Measurements from ENCODE around the gene ACSBG1.
A peak's percentile ranks its signal among the peaks of the same experiment; 100 is the strongest.
"Not testable (repeated sequence)": the region's sequence is repeated elsewhere in the genome, so short reads cannot be mapped to it uniquely, and the experiment has no call there.

ACSBG1 gene

DNA sequence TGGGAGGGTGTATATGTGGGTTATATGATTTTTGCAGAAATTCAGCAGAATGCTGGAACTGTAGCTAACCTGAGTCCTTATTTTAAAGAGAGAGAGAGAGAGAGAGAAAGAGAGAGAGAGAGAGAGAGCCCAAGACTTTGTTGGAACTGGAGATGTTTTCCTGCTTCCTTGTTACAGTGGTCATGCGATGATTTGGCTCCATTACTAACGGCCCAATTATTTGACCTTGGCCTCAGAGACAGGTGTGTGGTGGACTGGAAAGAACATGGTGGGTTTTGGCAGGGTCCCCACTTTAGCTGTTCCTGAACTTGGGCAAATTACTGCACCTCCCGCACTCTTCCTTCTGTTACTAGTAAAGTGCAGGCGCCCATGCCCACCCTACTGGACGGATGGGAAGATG is 14.8 kb upstream of the ACSBG1 start:
- DNase-seq: no peak

DNA sequence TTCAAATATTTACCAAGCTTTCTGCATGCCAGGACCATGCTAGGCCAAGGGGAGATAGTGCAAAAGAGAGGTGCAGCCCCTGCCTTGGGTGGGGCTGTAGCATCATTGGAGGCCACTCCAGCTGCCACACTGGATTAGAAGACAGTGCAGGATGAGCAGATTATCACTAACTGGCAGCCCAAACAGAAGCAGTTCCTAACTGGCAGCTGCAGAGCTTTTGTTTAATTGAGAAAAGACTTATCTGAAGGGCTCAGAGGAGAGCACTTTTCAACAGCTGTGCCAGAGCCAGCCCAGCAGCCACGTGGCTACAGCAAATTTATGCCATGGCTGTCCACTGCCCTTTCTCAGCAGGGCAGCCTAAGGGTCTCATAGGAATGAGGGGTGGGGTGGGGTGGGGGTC is 13.5 kb upstream of the ACSBG1 start:
- DNase-seq: no peak

DNA sequence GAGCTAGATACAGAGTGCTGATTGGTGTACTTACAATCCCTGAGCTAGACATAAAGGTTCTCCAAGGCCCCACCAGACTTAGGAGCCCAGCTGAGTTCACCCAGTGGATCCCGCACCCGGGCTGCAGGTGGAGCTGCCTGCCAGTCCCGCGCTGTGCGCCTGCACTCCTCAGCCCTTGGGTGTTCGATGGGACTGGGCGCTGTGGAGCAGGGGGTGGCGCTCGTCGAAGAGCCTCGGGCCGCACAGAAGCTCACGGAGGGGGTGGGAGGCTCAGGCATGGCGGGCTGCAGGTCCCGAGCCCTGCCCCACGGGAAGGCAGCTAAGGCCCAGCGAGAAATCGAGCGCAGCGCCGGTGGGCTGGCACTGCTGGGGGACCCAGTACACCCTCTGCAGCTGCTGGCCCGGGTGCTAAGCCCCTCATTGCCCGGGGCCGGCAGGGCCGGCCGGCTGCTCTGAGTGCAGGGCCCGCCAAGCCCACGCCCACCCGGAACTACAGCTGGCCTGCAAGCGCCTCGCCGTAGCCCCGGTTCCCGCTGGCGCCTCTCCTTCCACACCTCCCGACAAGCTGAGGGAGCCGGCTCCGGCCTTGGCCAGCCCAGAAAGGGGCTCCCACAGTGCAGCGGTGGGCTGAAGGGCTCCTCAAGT is 11.7 kb upstream of the ACSBG1 start:
- DNase-seq: not testable (repeated sequence)

DNA sequence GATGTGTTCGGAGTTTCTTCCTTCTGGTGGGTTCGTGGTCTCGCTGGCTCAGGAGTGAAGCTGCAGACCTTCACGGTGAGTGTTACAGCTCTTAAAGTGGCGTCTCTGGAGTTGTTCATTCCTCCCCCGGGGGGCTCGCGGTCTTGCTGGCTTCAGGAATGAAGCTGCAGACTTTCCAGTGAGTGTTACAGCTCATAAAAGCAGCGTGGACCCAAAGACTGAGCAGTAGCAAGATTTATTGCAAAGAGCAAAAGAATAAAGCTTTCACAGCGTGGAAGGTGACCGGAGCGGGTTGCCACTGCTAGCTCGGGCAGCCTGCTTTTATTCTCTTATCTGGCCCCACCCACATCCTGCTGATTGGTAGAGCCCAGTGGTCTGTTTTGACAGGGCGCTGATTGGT is 11.0 kb upstream of the ACSBG1 start:
- DNase-seq: not testable (repeated sequence)

DNA sequence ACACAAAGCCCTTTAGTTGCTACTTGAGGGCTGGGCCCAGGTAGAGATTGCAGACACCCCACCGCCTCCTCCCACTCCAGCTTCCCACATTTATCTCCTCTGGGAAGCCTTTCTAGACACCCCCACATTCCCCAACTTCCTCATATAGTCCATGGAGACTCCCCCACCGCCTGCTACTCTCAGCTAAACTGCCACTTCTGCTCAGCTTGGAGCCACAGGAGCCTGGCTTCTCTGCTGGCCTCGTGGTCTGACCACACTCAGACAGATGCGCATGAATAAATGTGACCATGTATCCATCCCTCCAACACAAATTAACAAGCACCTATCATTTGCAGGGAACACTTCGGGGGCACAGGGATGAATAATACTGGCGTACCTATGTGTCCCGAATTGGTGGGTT is 10.5 kb upstream of the ACSBG1 start:
- no peak for DNase-seq

DNA sequence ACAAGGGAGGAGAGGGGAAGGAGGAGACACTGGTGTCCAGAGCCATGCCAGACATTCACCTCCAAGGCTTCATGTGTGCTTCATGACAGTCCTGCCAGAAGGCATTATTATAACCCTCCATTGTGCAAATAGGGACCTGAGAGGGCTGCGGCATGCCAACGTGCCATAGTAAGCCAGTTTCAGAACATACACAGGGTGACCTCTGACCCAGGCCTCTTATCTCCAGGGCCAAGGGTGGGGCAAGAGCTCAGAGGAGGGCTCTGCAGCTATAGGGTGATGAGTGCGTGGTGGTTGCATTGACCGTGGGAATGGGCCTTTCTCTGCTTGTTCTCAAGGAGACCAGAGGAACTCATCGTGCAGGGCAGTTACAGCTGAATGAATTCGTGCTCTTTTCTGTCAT is 9.7 kb upstream of the ACSBG1 start:
- no peak for DNase-seq

DNA sequence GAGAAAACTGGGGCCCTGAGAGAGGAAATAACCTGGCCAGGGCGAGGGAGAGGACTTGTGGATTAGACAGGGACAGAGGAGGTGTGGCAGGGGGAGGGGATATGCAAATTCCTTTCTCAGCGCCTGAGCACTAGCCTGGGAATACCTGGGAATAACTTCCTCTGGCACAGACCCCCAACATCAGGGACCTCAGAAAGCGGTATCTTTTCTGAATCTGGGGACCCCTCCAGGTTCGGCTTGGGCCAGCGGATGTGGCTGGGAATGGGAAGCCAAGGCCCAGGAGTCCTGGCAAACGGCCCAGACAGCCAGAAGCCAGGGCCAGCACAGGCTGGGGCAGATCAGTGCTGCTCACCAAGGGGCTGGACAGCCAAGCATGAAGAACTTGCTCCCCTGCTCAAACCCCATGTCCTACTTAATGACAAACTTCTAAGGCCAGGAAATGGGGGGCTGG is 9.2 kb upstream of the ACSBG1 start:
- DNase-seq: no peak

DNA sequence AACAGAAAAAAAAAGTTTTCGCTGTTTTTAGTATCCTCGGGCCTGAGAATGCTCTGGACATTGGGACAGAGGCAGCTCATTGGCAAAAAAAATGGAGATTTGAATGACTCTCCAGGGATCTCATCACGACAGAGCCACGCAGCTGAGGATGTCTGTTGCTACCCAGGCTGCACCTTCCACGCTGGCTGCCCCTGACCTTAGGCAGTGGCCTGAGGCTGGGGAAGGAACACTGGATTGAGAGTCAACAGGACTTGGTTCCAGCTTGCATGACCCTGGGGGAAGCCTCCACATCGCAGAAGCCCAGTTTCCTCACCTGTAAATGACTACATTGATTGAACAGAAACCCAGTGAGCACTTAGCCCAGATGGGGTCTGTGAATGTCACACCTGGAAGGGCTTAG is 8.7 kb upstream of the ACSBG1 start:
- DNase-seq: no peak

DNA sequence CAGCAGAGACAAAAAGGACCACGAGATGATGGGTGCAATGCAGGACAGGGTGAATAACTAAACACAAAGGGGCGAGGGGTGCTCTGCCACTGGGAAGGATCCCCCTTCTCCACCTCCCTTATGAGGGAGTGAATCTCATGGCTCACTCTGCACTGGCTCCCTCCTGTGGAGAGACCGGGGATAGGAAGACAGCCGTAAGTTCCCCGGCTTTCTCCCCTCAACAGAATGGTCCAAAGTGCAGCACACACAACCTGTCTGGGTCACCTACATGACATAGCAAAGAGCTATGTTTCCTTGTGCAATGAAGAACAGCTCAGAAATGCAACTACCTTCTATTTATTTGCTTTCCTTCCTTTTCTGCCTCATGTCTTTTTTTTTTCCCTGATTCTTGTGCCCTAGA is 7.8 kb upstream of the ACSBG1 start:
- no peak for DNase-seq

DNA sequence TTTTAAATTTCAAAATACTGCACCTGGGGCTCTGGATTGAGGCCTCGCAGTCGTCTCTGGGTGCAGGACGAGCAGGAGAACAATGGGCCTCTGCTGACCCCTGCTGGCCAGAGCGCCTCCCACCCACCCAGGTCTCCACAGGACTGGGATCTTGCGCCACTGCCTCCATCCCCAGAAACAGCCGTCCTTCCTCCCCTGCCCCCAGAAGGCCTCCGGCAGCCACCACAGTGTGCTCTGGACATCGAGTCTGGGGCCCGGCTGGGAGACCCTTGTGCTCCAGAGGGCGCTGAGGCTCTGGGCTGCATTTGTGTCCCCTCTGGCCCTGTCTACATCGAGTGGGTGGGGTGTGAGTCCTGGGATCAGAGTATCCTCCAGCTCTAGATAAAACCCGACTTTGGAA is 6.7 kb upstream of the ACSBG1 start:
- peak; percentile 67 for DNase-seq

DNA sequence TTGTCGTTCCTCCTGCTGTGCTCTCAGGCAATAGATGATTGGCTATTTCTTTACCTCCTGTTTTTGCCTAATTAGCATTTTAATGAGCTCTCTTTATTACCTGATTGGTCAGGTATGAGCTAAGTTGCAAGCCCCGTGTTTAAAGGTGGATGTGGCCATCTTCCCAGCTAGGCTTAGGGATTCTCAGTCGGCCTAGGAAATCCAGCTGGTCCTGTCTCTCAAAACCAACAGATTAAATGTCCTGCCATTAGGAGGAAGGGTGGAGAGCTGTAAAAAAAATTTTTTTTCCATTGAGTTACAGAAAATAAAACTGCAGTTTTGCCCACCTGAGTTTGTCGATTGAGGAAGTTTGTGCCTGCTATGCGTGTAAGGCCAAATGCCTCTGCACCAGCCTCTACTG is 5.4 kb upstream of the ACSBG1 start:
- DNase-seq: no peak

DNA sequence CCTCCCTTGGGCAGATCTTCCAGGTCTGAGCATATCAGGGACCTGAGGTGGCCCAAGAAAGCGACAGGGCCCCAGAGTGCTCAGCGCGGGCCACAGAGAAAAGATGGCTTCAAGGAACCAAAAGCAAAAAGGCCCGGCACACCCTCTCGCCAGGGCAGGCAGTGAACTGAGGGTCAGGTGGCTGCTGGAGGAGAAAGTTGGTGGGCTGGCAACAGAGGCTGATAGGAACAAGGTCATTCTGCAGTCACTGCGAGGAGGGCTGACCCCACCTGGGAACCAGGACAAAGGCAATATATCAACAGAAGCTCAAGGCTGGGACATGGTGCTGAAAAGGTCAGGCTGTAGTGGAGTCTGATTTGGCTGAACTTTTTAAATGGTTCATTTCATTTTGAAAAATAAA is 2.8 kb upstream of the ACSBG1 start:
- no peak for DNase-seq

DNA sequence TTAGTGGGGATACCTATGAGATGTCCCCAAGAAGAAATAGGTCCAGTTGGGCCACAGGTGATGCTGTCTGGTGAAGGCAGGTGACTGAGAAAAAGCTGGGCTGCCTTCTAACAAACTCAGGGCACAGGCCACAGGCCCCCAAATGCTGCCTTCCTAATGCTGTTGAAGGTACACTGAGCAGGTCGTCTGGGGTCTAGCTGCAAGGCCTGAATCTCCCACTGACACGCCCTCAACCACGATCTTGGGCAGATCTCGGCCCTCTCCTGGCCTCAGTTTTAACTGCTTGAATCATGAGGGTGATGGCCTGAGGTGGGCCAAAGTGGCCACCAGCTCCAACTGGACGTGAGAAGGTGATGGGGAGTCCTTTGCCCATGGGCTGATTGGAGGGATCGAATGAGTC is 2.1 kb upstream of the ACSBG1 start:
- DNase-seq: no peak

DNA sequence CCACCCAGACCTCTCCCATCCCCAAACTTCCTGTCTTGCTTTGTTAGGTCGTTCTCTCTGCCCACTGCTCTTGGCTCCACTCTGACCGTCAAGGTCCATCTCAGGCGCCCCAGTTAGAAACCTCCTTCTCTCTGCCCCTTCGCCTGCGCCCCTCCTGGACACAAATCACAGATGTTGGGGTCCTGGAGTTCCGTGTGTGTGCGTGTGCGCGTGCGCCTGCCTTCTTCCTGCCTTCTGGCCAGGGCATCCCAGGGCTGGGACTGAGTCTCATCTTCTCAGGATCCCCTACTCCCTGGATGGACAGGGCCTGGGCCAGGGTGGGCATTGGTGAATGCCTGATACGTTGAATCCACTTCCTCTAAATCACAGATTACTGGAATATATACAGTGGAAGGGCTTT is 869 bp downstream of the ACSBG1 start:
- DNase-seq: no peak

DNA sequence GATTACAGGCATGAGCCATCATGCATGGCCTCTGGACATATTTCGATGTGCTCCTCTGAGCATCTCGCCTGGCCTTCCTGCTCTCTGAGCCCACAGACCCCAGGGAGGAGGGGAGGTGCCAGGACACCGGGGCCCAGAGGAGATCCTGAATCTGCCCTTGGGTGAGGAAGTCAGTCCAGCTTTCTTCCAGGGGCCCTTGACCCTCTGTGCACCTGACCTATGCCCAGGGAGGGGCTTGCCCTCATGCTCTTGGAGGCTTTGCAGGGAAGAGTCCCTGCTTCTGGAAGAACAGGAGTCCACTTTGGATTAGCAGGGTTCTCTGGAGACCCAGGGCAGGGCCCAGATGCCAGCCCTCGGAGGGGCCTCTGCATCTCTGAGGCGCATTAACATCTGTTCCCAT is 1.4 kb downstream of the ACSBG1 start:
- no peak for DNase-seq

DNA sequence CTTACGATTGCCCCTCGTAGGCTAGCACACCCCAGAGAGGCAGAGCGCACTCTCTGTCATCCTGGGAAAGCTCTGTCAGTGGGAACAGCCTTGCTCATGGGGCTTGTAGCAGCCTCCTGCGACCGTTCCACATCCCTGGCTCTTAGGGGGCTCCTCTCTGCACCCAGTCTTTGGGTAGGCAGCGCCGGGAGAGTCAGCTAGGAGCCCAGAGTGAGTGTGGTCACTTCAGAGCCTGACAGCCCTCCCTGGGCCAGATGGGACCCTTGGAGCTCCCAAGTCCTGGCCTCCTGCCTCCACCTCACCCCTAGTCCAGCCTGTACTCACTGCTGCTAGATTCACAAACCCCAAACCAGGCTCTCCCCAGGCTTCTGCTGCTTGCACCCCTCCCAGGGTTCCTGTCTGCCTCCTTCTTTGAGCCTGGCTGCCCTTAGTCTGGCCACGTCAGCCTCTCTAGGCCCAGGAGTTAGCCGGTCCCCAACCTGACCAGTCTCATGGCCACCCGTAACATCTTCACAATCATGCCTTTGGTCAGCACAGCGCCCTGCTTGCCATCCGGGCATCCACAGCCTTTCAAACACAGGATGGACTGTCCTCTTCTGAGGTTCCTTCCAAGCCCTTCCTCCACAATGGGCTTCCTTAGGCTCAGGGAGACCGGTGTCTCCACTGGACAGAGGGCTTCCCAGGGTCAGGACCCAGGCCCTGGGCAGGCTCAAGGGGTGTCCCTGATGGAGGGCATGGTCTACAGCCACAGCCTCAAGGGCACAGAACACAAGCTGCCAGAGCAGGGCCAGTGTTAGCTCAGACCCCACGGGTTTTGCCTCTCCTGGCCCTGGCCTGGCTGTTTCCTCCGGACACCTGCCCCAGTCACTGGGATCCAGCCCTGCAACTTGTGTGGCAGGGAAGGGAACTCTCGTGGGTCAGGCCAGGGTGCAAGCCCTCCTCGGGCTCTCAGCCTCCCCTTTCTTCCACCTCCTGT is 4.6 kb downstream of the ACSBG1 start:
- DNase-seq: no peak

DNA sequence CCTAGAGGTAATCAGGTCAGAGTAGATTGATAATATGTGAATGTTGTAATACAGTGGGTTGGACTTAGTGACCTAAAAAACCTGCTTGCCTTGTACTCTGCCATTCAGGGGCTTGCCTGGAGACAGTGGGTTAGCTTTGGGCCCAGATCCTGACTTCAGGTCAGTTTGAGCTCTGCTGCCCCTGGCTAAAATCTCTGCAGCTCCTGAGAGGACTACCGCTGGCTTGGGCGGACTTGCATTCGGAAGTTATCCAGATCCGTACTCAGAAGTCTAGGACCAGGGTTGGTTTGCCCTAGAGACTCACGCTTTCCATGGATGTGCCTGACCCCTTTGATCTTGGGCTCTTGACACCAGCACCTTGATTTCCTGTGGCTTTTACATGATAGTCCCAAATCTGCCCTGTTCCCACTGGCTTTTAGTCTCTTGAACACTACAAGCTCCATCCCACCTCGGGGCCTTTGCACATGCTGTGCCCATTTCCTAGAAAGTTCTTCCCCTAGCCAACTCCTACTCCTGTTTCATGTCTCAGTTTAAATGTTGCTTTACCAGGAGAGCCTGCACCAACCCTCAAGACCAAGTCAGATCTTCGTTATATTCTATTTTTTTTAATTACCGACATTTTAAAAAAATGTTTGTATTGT is 5.9 kb downstream of the ACSBG1 start:
- no peak for DNase-seq

DNA sequence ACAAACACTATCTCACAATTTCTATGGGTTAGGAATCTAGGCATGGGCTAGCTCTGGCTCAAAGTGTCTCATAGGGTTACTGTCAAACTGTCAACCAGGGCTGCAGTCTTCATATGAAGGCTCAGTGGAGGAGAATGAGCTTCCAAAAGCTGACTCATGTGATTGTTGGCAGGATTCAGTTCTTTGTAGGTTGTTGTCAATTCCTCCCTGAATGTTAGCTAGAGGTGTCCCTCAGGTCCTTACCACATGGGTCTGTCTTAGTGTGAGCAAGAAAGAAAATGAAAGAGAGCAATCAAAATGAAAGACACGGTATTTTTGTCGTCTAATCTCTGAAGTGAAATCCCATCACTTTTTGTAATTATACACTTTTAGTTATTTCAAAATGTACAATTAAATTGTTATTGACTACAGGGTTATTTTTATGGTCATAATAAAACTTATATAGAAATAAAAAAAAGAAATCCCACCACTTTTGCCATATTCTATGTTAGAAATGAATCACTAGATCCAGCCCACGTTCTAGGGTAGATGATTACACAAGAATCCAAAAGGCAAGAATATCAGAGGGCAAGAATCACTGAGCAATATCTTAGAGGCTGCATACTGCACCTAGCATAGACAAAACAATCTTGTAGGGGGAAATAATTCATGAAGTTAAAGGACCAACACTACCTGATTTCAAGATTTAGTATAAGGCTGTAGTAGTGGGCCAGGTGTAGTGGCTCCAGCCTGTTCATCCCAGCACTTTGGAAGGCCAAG is 8.4 kb downstream of the ACSBG1 start:
- DNase-seq: no peak

DNA sequence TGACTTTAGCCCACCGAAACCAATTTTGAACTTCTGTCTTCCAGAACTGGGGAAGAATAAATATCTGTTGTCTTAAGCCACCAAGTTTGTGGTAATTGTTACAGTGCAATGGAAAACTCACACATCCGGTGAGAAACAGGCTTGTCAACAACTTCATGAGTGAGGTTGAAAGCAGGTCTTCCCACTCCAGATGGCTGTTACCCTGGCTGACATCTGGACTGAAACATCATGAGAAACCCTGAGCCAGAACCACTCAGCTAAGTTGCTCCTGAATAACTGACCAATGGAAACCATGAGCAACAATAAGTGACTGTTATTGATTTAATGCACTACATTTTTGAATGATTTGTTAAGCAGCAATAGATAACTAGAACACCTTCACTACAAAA is 10.3 kb downstream of the ACSBG1 start:
- DNase-seq: no peak

DNA sequence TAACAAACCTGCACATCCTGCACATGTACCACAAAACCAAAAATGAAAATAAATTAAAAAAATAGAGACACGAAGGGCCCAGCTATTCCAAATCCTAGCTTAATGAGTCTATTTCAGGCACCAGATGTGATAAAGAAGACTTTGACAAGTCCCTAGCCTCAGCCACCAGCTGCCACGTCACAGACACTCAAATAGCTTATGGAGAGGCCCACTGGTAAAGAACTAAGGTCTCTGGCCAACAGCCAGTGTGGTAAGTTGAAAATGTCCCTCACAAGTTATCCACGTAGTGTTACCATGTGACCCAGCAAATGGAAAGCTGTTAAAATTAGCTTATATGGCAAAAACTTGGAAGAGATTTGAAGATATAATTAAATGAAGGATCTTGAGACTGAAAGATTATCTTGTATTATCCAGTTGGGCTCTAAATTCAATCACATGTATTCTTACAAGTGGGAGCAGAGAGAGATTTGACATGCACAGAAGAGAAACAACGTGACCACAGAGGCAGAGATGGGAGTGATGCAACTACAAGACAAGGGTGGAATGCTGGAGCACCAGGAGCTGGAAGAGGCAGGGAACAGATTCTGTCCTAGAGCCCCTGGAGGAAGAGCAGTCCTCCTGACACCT is 10.9 kb downstream of the ACSBG1 start:
- DNase-seq: no peak

DNA sequence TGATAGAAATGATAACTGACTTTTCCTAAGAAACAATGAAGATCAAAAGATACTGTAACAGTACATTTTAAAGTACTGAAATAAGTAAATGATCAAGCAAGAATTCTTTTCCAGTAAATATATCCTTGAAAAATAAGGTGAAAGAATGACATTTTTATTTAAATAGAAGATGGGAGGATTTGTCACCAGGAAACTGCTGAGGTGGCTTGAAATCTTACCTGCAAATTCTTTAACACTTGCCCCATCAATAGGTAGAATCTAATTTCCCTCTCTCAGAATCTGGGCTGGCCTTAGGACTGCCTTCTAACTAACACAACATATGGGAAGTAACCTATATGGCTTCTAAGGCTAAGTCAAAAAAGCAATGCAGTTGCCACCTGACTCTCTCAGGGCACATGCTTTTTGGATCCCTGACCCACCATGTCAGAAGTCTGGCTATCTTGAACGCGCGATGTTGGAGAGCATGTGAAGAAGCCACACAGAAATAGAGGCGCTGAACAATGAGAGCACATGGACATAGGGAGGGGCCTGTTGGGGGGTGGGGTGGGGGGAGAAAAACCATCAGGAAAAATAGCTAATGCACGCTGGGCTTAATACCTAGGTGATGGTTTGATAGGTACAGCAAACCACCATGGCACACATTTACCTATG is 11.5 kb downstream of the ACSBG1 start:
- DNase-seq: no peak

DNA sequence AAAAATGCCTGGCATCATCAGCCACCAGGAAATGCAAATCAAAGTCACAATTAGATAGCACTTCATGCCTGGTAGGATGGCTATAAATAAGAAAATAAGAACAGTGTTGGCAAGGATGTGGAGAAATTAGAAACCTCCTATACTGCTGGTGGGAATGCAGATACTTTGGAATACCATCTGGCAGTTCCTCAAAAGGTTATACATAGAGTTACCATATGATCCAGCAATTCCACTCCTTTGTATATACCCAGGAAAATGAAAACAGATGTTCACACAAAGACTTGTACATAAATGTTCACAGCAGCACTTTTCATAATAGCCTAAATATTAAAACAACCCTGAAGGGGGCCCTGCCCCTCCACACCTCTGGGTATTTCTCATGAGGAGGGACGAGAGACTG is 13.7 kb downstream of the ACSBG1 start:
- no peak for DNase-seq
